ENCODE measurements around the gene GCHFR. TPM values are rescaled to one million over a fixed set of nuclear protein-coding genes. Genes with fewer than 3 reads are reported as not detected.

GCHFR gene
- 23.3 and 23.5 TPM in 2 replicates for total RNA-seq (ENCODE audit: low replicate concordance)
- long read RNA-seq, transcript GCHFR-201 (3 exons, 777 nt): major isoform, 5 of 10 reads
- long read RNA-seq, partial matches to known transcripts: 0 of 10 reads
- long read RNA-seq, other reads (novel, unspliced or antisense): 1 of 10 reads

DNA sequence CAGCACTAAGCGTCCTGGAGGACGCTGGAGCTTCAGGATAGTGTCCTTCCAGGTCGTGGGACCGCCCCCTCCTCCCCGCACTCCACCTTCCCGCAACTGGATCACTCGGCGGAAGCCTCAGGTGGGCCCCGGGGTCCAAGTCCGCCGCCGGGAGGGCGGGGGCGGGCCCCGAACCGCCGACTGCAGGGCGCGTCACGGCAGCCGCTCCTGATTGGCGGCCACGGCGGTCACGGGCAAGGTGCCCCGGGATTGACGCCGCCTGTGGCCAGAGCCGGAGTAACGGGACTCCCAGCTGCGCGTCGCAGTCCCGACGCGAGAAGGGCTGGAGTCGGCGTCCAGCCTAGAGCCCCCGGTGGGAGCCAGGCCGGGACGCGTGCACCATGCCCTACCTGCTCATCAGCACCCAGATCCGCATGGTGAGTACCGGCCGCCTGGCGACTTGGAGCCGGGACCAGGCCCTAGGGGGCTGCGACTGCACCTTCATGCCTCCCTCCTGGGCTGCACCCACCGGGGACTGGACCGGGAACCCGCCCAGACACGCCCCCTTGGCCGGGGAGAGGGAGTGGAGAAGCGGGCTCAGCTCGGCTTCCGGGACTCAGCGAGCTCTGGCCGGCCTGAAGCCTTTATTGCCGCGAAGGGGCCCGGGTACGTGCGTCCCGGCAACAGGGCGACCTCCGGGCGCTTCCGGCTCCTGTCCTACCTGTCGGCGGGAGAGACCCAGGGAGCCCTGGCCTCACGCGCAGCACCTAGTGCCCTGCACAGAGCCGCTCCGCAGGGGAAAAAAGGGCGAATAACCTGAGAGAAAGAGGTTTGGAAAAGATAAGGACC, at the start of gene GCHFR:
Gene GCHFR (plus strand): TSS at position 268 of the 828 bp plus-strand sequence. CDS start 113 bp downstream, at position 381.
- peaks cover 17% of the 10 kb centered on the region for H3K4me1 Mint-ChIP-seq (ENCODE audit: unreplicated experiment)
- DNase-seq (ENCODE audit: extremely low spot score, unreplicated experiment): peak; percentile 82
- peak within 1 kb of the TSS; percentile 92 for H3K27ac Mint-ChIP-seq
- peaks cover 2% of the 10 kb centered on the region for H3K27me3 Mint-ChIP-seq
- peak within 1 kb of the TSS; percentile 87 for H3K4me3 Mint-ChIP-seq
- H3K36me3 Mint-ChIP-seq: no peaks in the 10 kb centered on the region
- TF ChIP-seq, protein P1, sequence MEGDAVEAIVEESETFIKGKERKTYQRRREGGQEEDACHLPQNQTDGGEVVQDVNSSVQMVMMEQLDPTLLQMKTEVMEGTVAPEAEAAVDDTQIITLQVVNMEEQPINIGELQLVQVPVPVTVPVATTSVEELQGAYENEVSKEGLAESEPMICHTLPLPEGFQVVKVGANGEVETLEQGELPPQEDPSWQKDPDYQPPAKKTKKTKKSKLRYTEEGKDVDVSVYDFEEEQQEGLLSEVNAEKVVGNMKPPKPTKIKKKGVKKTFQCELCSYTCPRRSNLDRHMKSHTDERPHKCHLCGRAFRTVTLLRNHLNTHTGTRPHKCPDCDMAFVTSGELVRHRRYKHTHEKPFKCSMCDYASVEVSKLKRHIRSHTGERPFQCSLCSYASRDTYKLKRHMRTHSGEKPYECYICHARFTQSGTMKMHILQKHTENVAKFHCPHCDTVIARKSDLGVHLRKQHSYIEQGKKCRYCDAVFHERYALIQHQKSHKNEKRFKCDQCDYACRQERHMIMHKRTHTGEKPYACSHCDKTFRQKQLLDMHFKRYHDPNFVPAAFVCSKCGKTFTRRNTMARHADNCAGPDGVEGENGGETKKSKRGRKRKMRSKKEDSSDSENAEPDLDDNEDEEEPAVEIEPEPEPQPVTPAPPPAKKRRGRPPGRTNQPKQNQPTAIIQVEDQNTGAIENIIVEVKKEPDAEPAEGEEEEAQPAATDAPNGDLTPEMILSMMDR (conservative IDR thresholded peaks at IDR 0.05): peak; percentile 63
- H3K9me3 Mint-ChIP-seq: no peaks in the 10 kb centered on the region

DNA sequence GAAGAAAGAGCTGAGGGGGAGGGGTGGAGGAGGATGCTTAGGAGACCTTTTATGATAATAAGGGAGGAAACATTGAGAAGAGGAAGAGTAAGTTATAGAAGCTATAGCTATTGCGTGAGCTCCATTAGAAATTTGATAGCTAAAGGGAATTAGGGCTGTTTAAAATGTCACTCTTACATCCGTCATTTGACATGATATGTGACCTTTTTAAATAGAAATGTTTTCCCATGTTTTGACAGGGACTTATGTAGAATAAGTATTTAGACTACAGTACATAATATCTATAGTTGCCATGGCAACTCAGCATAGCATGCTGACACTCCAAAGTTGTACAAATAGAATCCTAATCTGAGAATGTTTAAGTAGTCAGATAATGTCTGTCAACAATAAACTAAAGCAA, 49.7 kb upstream of the GCHFR start:
- Mint-ChIP-seq H3K36me3 (peaks cover 18% of the 10 kb centered on the region), H3K27me3 (no peaks in the 10 kb centered on the region), H3K9me3 (no peaks in the 10 kb centered on the region), H3K4me3 (no peak overlapping the region), H3K4me1 (ENCODE audit: unreplicated experiment) (no peaks in the 10 kb centered on the region), H3K27ac (no peak overlapping the region)
- TF ChIP-seq, protein P1 (conservative IDR thresholded peaks at IDR 0.05): no peak
- DNase-seq (ENCODE audit: extremely low spot score, unreplicated experiment): no peak

DNA sequence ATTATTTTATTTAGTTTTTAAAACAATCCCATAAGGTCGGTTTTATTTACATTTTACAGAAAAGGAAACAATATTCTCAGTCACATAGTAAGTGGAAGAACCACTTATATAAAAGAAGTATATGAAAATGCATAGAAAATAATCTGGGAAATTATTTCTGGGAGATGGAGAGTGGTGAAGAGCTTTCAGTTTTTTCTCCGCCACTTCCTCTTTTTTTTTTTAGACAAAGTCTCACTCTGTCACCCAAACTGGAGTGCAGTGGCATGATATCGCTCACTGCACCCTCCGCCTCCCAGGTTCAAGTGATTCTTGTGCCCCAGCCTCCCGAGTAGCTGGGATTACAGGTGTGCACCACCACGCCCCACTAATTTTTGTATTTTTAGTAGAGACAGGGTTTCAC, 47.7 kb upstream of the GCHFR start:
- Mint-ChIP-seq H3K36me3 (peaks cover 8% of the 10 kb centered on the region), H3K27me3 (no peaks in the 10 kb centered on the region), H3K4me1 (ENCODE audit: unreplicated experiment) (no peaks in the 10 kb centered on the region), H3K9me3 (no peaks in the 10 kb centered on the region), H3K27ac (no peak overlapping the region), H3K4me3 (no peak overlapping the region)
- no peak for DNase-seq (ENCODE audit: extremely low spot score, unreplicated experiment)
- TF ChIP-seq, protein P1 (conservative IDR thresholded peaks at IDR 0.05): no peak

DNA sequence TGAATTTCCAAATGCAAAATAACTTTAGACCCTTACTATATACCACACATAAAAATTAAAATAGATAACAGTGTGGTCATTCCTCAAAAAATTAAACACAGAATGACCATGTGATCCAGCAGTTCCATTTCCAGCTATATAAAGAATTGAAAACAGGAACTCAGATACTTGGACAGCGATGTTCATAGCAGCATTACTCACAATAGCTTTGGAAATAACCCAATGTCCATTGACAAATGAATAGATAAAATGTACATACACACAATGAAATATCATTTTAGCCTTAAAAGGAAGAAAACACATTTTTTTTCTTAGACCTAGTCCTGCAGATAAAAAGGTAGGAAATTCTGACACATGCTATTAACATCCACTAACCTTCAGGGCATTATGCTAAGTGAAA, 42.2 kb upstream of the GCHFR start:
- H3K4me1 Mint-ChIP-seq (ENCODE audit: unreplicated experiment): no peaks in the 10 kb centered on the region
- TF ChIP-seq, protein P1 (conservative IDR thresholded peaks at IDR 0.05): no peak
- H3K27me3 Mint-ChIP-seq: no peaks in the 10 kb centered on the region
- no peak overlapping the region for H3K27ac Mint-ChIP-seq
- DNase-seq (ENCODE audit: extremely low spot score, unreplicated experiment): no peak
- peaks cover 5% of the 10 kb centered on the region for H3K36me3 Mint-ChIP-seq
- no peaks in the 10 kb centered on the region for H3K9me3 Mint-ChIP-seq
- H3K4me3 Mint-ChIP-seq: no peak overlapping the region

DNA sequence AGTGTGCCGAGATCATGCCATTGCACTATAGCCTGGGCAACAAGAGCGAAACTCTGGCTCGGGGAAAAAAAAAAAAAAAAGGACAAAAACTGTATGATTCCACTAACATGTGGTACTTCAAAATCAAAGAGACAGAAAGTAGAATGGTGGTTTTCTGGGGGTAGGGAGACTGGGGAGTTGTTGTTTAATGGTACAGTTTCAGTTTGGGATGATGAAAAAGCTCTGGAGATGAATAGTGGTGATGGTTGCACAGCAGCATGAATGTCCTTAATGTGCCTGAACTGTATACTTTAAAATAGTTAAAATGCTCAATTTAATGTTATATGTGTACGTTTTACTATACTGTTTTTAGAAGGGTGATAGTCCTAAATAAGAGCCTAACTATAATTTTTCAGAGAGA, 41.5 kb upstream of the GCHFR start:
- Mint-ChIP-seq H3K4me3 (no peak overlapping the region), H3K36me3 (peaks cover 4% of the 10 kb centered on the region), H3K4me1 (ENCODE audit: unreplicated experiment) (no peaks in the 10 kb centered on the region), H3K9me3 (no peaks in the 10 kb centered on the region), H3K27me3 (no peaks in the 10 kb centered on the region), H3K27ac (no peak overlapping the region)
- TF ChIP-seq, protein P1 (conservative IDR thresholded peaks at IDR 0.05): no peak
- DNase-seq (ENCODE audit: extremely low spot score, unreplicated experiment): no peak

Data from type B pancreatic cell (in vitro differentiated cells).